ENCODE results near the gene WDFY1. TPM values are rescaled to one million over a fixed set of nuclear protein-coding genes. Genes with fewer than 3 reads are reported as not detected.

The WDFY1 gene
- total RNA-seq, 1 experiment from 2014 or later = 37.5 TPM

DNA sequence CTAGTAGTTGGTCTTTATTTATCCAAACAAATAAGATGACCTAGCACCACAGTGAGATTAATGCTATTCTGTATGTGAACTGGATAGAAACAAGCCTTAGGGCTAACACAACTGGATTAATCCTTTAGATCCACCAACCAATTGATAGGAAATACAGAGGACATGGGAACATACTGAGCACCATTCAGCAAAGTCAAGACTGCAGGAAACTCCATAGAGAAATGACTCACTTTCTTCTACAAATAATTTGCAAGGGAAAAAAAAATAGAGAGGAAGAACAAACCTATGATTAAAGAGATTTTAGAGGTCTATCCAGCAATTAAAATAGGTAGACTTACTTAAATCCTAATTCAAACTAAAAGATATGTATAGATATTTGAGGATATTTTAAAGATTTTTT is 23.9 kb downstream of the WDFY1 start:
- Mint-ChIP-seq H3K27me3 (ENCODE audit: unreplicated experiment) (no peaks in the 10 kb centered on the region), H3K36me3 (ENCODE audit: insufficient read depth, unreplicated experiment) (no peaks in the 10 kb centered on the region), H3K4me3 (ENCODE audit: low read depth, unreplicated experiment) (no peak overlapping the region), H3K9me3 (ENCODE audit: low read depth, unreplicated experiment) (peaks cover 5% of the 10 kb centered on the region), H3K4me1 (ENCODE audit: low read depth, unreplicated experiment) (no peaks in the 10 kb centered on the region), H3K27ac (ENCODE audit: unreplicated experiment) (no peak overlapping the region)
- TF ChIP-seq, protein P1, sequence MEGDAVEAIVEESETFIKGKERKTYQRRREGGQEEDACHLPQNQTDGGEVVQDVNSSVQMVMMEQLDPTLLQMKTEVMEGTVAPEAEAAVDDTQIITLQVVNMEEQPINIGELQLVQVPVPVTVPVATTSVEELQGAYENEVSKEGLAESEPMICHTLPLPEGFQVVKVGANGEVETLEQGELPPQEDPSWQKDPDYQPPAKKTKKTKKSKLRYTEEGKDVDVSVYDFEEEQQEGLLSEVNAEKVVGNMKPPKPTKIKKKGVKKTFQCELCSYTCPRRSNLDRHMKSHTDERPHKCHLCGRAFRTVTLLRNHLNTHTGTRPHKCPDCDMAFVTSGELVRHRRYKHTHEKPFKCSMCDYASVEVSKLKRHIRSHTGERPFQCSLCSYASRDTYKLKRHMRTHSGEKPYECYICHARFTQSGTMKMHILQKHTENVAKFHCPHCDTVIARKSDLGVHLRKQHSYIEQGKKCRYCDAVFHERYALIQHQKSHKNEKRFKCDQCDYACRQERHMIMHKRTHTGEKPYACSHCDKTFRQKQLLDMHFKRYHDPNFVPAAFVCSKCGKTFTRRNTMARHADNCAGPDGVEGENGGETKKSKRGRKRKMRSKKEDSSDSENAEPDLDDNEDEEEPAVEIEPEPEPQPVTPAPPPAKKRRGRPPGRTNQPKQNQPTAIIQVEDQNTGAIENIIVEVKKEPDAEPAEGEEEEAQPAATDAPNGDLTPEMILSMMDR (IDR thresholded peaks at IDR 0.05; ENCODE audit: unreplicated experiment) = no peak
- no TSS peak for BruUV-seq (replicated peaks)
- no peak for DNase-seq
- intact Hi-C loops (cut with micrococcal nuclease; ENCODE audit: unreplicated experiment) = no loop called here
- CTCF ChIA-PET = no interaction called here

DNA sequence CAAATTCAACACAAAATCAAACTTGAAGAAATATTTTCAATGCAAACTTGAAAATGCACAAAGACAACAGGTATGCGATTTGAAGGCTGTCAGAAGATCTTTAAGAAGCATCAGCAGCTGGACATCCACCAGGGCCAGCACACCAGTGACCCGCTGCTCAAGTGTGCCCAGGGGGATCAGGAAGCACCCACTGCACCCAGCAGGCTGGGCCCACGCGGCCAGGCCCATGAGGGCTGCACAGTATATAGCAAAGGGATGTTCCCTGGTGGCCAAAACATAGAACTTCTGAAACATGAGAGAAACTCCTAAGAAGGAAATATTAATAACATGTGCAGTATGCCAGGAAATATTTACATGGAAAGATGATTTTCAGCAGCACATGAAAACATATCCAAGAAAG is 25.0 kb downstream of the WDFY1 start:
- Mint-ChIP-seq H3K9me3 (ENCODE audit: low read depth, unreplicated experiment) (no peaks in the 10 kb centered on the region), H3K36me3 (ENCODE audit: insufficient read depth, unreplicated experiment) (no peaks in the 10 kb centered on the region), H3K27me3 (ENCODE audit: unreplicated experiment) (no peaks in the 10 kb centered on the region), H3K27ac (ENCODE audit: unreplicated experiment) (no peak overlapping the region), H3K4me3 (ENCODE audit: low read depth, unreplicated experiment) (no peak overlapping the region), H3K4me1 (ENCODE audit: low read depth, unreplicated experiment) (no peaks in the 10 kb centered on the region)
- DNase-seq = no peak
- CTCF ChIA-PET = no interaction called here
- BruUV-seq (replicated peaks) = no TSS peak
- intact Hi-C loops (cut with micrococcal nuclease; ENCODE audit: unreplicated experiment) = no loop called here
- TF ChIP-seq, protein P1 (IDR thresholded peaks at IDR 0.05; ENCODE audit: unreplicated experiment) = no peak

DNA sequence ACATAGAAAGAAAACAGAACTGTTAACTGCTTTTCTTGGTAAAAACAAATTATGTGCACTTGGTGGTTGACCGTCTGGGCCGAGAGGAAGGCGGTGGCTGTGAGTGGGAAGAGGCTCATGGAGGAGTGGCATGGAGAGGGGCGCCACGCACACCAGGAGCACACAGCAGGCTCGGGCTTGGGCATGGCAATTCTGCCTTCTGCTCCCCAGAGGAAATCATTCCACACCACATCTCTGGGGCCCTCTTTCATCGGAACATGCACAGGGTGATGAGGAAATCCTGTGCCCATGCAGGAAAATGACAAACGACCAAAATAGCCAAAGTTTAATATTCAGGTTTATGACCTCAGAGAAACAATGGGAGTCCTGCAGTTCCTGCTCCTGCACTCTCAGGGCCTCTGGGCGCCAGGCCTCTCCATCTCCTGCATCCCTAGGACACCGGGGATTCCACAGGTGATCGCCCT is 26.4 kb downstream of the WDFY1 start:
- Mint-ChIP-seq H3K36me3 (ENCODE audit: insufficient read depth, unreplicated experiment) (no peaks in the 10 kb centered on the region), H3K4me1 (ENCODE audit: low read depth, unreplicated experiment) (no peaks in the 10 kb centered on the region), H3K4me3 (ENCODE audit: low read depth, unreplicated experiment) (no peak overlapping the region), H3K27ac (ENCODE audit: unreplicated experiment) (no peak overlapping the region), H3K27me3 (ENCODE audit: unreplicated experiment) (no peaks in the 10 kb centered on the region), H3K9me3 (ENCODE audit: low read depth, unreplicated experiment) (no peaks in the 10 kb centered on the region)
- TF ChIP-seq, protein P1 (IDR thresholded peaks at IDR 0.05; ENCODE audit: unreplicated experiment) = no peak
- intact Hi-C loops (cut with micrococcal nuclease; ENCODE audit: unreplicated experiment) = no loop called here
- DNase-seq = no peak
- no TSS peak for BruUV-seq (replicated peaks)
- CTCF ChIA-PET = no interaction called here

DNA sequence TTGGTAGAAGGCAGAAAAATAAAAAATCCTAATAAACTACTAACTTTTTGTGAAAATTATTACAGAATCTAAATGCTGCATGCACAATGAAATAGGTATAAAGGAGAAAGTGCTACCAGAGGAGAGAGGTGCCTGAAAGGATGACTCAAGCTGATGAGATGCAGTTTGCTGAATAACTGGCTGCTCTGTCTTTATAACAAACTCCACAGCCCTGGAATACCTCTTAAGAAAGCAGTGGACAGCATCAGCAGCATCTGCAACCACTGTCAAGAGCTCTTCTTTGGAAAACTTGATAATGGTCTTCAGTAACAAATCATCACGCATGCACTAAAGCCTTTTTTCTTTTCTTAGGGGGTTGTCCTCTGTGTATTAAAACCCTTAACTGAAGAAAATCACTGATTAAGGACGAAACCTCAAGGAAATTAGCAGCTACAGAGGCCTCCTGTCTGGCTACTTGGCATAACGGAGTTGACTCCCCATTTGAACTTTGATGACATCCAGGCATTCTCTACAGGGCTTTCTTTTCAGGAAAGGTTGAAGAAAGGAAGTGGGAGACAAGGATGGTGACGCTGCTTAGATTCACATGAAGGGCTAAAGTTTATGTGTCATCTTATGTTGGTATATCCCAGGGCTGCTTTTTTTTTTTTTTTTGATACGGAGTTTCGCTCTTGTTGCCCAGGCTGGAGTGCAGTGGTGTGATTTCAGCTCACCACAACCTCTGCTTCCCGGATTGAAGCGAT is 28.8 kb downstream of the WDFY1 start:
- Mint-ChIP-seq H3K36me3 (ENCODE audit: insufficient read depth, unreplicated experiment) (no peaks in the 10 kb centered on the region), H3K27me3 (ENCODE audit: unreplicated experiment) (no peaks in the 10 kb centered on the region), H3K4me3 (ENCODE audit: low read depth, unreplicated experiment) (no peak overlapping the region), H3K4me1 (ENCODE audit: low read depth, unreplicated experiment) (no peaks in the 10 kb centered on the region), H3K27ac (ENCODE audit: unreplicated experiment) (no peak overlapping the region), H3K9me3 (ENCODE audit: low read depth, unreplicated experiment) (no peaks in the 10 kb centered on the region)
- TF ChIP-seq, protein P1 (IDR thresholded peaks at IDR 0.05; ENCODE audit: unreplicated experiment) = no peak
- CTCF ChIA-PET = no interaction called here
- BruUV-seq (replicated peaks) = no TSS peak
- DNase-seq = no peak
- intact Hi-C loops (cut with micrococcal nuclease; ENCODE audit: unreplicated experiment) = no loop called here

Data from Calu3 (cell line).